ENCODE measurements around the gene SGMS1. TPM values are rescaled to one million over a fixed set of nuclear protein-coding genes. Genes with fewer than 3 reads are reported as not detected.

The SGMS1 gene
- total RNA-seq, 2 experiments from 2014 or later, result 24.8 to 25.2 TPM

GRCh38 chr10:50595785-50596184, 28.0 kb downstream of the SGMS1 start:
- Mint-ChIP-seq H3K36me3 (ENCODE audit: low read depth) (no peaks in the 10 kb centered on the region), H3K4me3 (no peak overlapping the region), H3K27ac (no peak overlapping the region), H3K27me3 (no peaks in the 10 kb centered on the region), H3K9me3 (no peaks in the 10 kb centered on the region), H3K4me1 (ENCODE audit: low read depth) (peaks cover 42% of the 10 kb centered on the region)
- Histone ChIP-seq H3K9me3 (ENCODE audit: control insufficient read depth in 1 of 2, insufficient read depth in 1 of 2, low read length in 2 of 2) (no peaks in the 10 kb centered on the region), H3K4me3 (ENCODE audit: low read length) (no peak overlapping the region), H3K27ac (ENCODE audit: low read depth in 1 of 2, low read length in 2 of 2) (no peak overlapping the region), H3K4me1 (ENCODE audit: insufficient read depth, low read length) (peaks cover 4% of the 10 kb centered on the region), H3K36me3 (ENCODE audit: insufficient read depth, low read length) (no peaks in the 10 kb centered on the region), H3K27me3 (ENCODE audit: control insufficient read depth in 1 of 2, insufficient read depth in 2 of 2, low read length in 2 of 2) (no peaks in the 10 kb centered on the region)
- no peak for TF ChIP-seq CTCF (IDR thresholded peaks at IDR 0.05)
- POLR2A ChIA-PET, result no interaction called here
- ATAC-seq (ENCODE audit: poor library complexity), result no peak
- intact Hi-C loops (cut with DNase I, micrococcal nuclease), result no loop called here
- CTCF ChIA-PET, result interaction anchor here (0.6 kb wide), 1 partner anchor 185 kb away, joined by 3 read pairs; no protein-coding TSS in a partner anchor
- DNase-seq, result no peak

GRCh38 chr10:50593523-50594376, 30.0 kb downstream of the SGMS1 start:
- H3K9me3 Mint-ChIP-seq, result no peaks in the 10 kb centered on the region
- H3K4me1 ChIP-seq (ENCODE audit: insufficient read depth, low read length), result no peaks in the 10 kb centered on the region
- intact Hi-C loops (cut with DNase I, micrococcal nuclease), result no loop called here
- no peaks in the 10 kb centered on the region for H3K27me3 Mint-ChIP-seq
- no peak overlapping the region for H3K4me3 ChIP-seq (ENCODE audit: low read length)
- no peak overlapping the region for H3K27ac Mint-ChIP-seq
- POLR2A ChIA-PET, result no interaction called here
- DNase-seq (no peak), ATAC-seq (ENCODE audit: poor library complexity) (no peak)
- H3K27ac ChIP-seq (ENCODE audit: low read depth in 1 of 2, low read length in 2 of 2), result no peak overlapping the region
- CTCF ChIA-PET, result interaction anchor here (1.0 kb wide), 1 partner anchor 28 kb away, joined by 3 read pairs; no protein-coding TSS in a partner anchor
- peaks cover 14% of the 10 kb centered on the region for H3K36me3 ChIP-seq (ENCODE audit: insufficient read depth, low read length)
- no peak for TF ChIP-seq CTCF (IDR thresholded peaks at IDR 0.05)
- no peaks in the 10 kb centered on the region for H3K9me3 ChIP-seq (ENCODE audit: control insufficient read depth in 1 of 2, insufficient read depth in 1 of 2, low read length in 2 of 2)
- H3K36me3 Mint-ChIP-seq (ENCODE audit: low read depth), result peaks cover 13% of the 10 kb centered on the region
- no peaks in the 10 kb centered on the region for H3K27me3 ChIP-seq (ENCODE audit: control insufficient read depth in 1 of 2, insufficient read depth in 2 of 2, low read length in 2 of 2)
- no peak overlapping the region for H3K4me3 Mint-ChIP-seq
- H3K4me1 Mint-ChIP-seq (ENCODE audit: low read depth), result peaks cover 28% of the 10 kb centered on the region

- no peak overlapping the region for H3K4me3 ChIP-seq (ENCODE audit: low read length)
- H3K36me3 ChIP-seq (ENCODE audit: insufficient read depth, low read length), result peaks cover 19% of the 10 kb centered on the region
- no peaks in the 10 kb centered on the region for H3K9me3 ChIP-seq (ENCODE audit: control insufficient read depth in 1 of 2, insufficient read depth in 1 of 2, low read length in 2 of 2)
- Mint-ChIP-seq H3K4me3 (no peak overlapping the region), H3K27me3 (no peaks in the 10 kb centered on the region), H3K4me1 (ENCODE audit: low read depth) (peaks cover 24% of the 10 kb centered on the region), H3K9me3 (no peaks in the 10 kb centered on the region), H3K36me3 (ENCODE audit: low read depth) (peaks cover 19% of the 10 kb centered on the region), H3K27ac (no peak overlapping the region)
- CTCF ChIA-PET, result interaction anchor here (1.0 kb wide), 1 partner anchor 28 kb away, joined by 3 read pairs; no protein-coding TSS in a partner anchor
- H3K4me1 ChIP-seq (ENCODE audit: insufficient read depth, low read length), result no peaks in the 10 kb centered on the region
- no peak overlapping the region for H3K27ac ChIP-seq (ENCODE audit: low read depth in 1 of 2, low read length in 2 of 2)
- H3K27me3 ChIP-seq (ENCODE audit: control insufficient read depth in 1 of 2, insufficient read depth in 2 of 2, low read length in 2 of 2), result no peaks in the 10 kb centered on the region
- ATAC-seq (ENCODE audit: poor library complexity) (no peak), DNase-seq (no peak)
- intact Hi-C loops (cut with DNase I, micrococcal nuclease), result no loop called here
- POLR2A ChIA-PET, result no interaction called here
- no peak for TF ChIP-seq CTCF (IDR thresholded peaks at IDR 0.05)
These were observed 30.8 kb downstream of the SGMS1 start for GRCh38 chr10:50592961-50593418.

Measured in CD4-positive, alpha-beta T cell (primary cell).